Esophagus (tissue), 2 donors: ENCODE results near the gene MON1A. TPM values are rescaled to one million over a fixed set of nuclear protein-coding genes. Genes with fewer than 3 reads are reported as not detected.
A peak's percentile ranks its signal among the peaks of the same experiment; 100 is the strongest.

Experiments
- H3K27ac ChIP-seq, 2 donors: one replicate each; pipeline ENCODE4 v1.5.1; 2013; ENCODE audit warnings: low read depth in 2 of 2, mild to moderate bottlenecking in 2 of 2, inconsistent platforms in 1 of 2, low read length in 1 of 2, moderate library complexity in 1 of 2
- H3K27me3 ChIP-seq, 2 donors: one replicate each; pipeline ENCODE4 v1.6.1; 2013; ENCODE audit warnings: low read length in 2 of 2, control low read depth in 1 of 2, mild to moderate bottlenecking in 1 of 2; ENCODE audit not compliant: insufficient read depth in 2 of 2, control insufficient read depth in 1 of 2
- H3K36me3 ChIP-seq, 2 donors: one replicate each; pipeline ENCODE4 v1.6.1; 2013; ENCODE audit warnings: low read length in 1 of 2; ENCODE audit not compliant: control insufficient read depth in 2 of 2, insufficient read depth in 2 of 2
- H3K4me1 ChIP-seq, 2 donors: one replicate each; pipeline ENCODE4 v1.6.1; 2013; ENCODE audit warnings: low read length in 1 of 2; ENCODE audit not compliant: control insufficient read depth in 2 of 2, insufficient read depth in 2 of 2
- H3K4me3 ChIP-seq, 2 donors: one replicate each; pipeline ENCODE4 v1.5.1; 2013; ENCODE audit warnings: low read length in 2 of 2, mild to moderate bottlenecking in 2 of 2, low read depth in 1 of 2, moderate library complexity in 1 of 2
- H3K9me3 ChIP-seq, 2 donors: one replicate each; pipeline ENCODE4 v1.6.1; 2013; ENCODE audit warnings: mild to moderate bottlenecking in 2 of 2, low read depth in 1 of 2, low read length in 1 of 2, moderate library complexity in 1 of 2; ENCODE audit not compliant: control insufficient read depth in 2 of 2, insufficient read depth in 1 of 2
- WGBS, 2 donors: extraction: QIAGEN DNeasy Blood & Tissue Kit; methylation state at CpG; one replicate each; pipeline ENCODE4 v1.1.7; 2013; 5-methylcytosine and 5-hydroxymethylcytosine counted together
- polyA plus RNA-seq, 2 donors: library from polyadenylated mRNA; stranded (reverse); fragments of 200-250 nt; gene quantifications; one replicate each; pipeline ENCODE4 v1.2.3, GENCODE V29; 2013
- donor health status: healthy with polysubstance abuse.
- donor health status: Bipolar disorder and iron deficiency.

Gene MON1A
- polyA plus RNA-seq, 2 donors: 7.0 to 10.2 TPM

- Histone ChIP-seq H3K27me3 (no peaks in the 10 kb centered on the region), H3K36me3 (no peaks in the 10 kb centered on the region)
These were observed 50.9 kb downstream of the MON1A start for GRCh38 chr3:49878686-49879085.

GRCh38 chr3:49877716-49878115, 51.9 kb downstream of the MON1A start:
- Histone ChIP-seq H3K27ac (no peak overlapping the region), H3K9me3 (no peaks in the 10 kb centered on the region), H3K27me3 (no peaks in the 10 kb centered on the region), H3K4me3 (no peak overlapping the region), H3K36me3 (no peaks in the 10 kb centered on the region), H3K4me1 (peaks cover 0 to 6% of the 10 kb centered on the region in 2 donors)
- WGBS, 2 donors: 79% methylated on average over 2 of the region's 2 CpGs; no CpG with 5 or more reads in 1 of the 2 donors

More at GRCh38 chr3:49878686-49879085, 50.9 kb downstream of the MON1A start:
- Histone ChIP-seq H3K9me3 (no peaks in the 10 kb centered on the region), H3K4me1 (peaks cover 0 to 6% of the 10 kb centered on the region in 2 donors), H3K27ac (no peak overlapping the region), H3K4me3 (no peak overlapping the region)

GRCh38 chr3:49876567-49876966, 53.0 kb downstream of the MON1A start:
- Histone ChIP-seq H3K4me3 (no peak overlapping the region), H3K36me3 (no peaks in the 10 kb centered on the region), H3K27ac (no peak overlapping the region), H3K27me3 (no peaks in the 10 kb centered on the region), H3K4me1 (peaks cover 0 to 5% of the 10 kb centered on the region in 2 donors), H3K9me3 (no peaks in the 10 kb centered on the region)
- WGBS, 2 donors: 78 to 82% methylated on average over 5 of the region's 5 CpGs

GRCh38 chr3:49873623-49874022, 56.0 kb downstream of the MON1A start:
- no peaks in the 10 kb centered on the region for H3K36me3 ChIP-seq
- 85 to 86% methylated on average over 8 of the region's 8 CpGs for WGBS, 2 donors
- no peak overlapping the region for H3K4me3 ChIP-seq
- peaks cover 3% of the 10 kb centered on the region in 2 donors for H3K4me1 ChIP-seq
- no peak overlapping the region for H3K27ac ChIP-seq
- H3K27me3 ChIP-seq: peaks cover 0 to 3% of the 10 kb centered on the region in 2 donors
- no peaks in the 10 kb centered on the region for H3K9me3 ChIP-seq

- Histone ChIP-seq H3K9me3 (no peaks in the 10 kb centered on the region), H3K4me1 (peaks cover 3% of the 10 kb centered on the region in 2 donors), H3K36me3 (no peaks in the 10 kb centered on the region), H3K4me3 (no peak overlapping the region), H3K27ac (no peak overlapping the region), H3K27me3 (peaks cover 0 to 5% of the 10 kb centered on the region in 2 donors)
- 42 to 53% methylated on average over 4 of the region's 4 CpGs for whole genome bisulfite sequencing, 2 donors
These were observed 56.8 kb downstream of the MON1A start for GRCh38 chr3:49872801-49873281.

- H3K27me3 ChIP-seq: peaks cover 0 to 5% of the 10 kb centered on the region in 2 donors
- no peaks in the 10 kb centered on the region for H3K36me3 ChIP-seq
- WGBS, 2 donors: 61 to 71% methylated on average over 10 of the region's 10 CpGs
- peaks cover 3% of the 10 kb centered on the region in 2 donors for H3K4me1 ChIP-seq
- no peaks in the 10 kb centered on the region for H3K9me3 ChIP-seq
- H3K4me3 ChIP-seq: no peak overlapping the region
- no peak overlapping the region for H3K27ac ChIP-seq
These were observed 58.0 kb downstream of the MON1A start for GRCh38 chr3:49871531-49872153.

- peaks cover 0 to 5% of the 10 kb centered on the region in 2 donors for H3K27me3 ChIP-seq
- 2% methylated on average over 32 to 59 of the region's 59 CpGs for WGBS, 2 donors
These were observed 60.0 kb downstream of the MON1A start, which contains the start of gene CAMKV for GRCh38 chr3:49869525-49870126. Gene CAMKV, minus strand, starts transcription at chr3:49869906. Its CDS starts 7,518 bp downstream, at chr3:49862388.

GRCh38 chr3:49868862-49869466, 60.6 kb downstream of the MON1A start:
- no peaks in the 10 kb centered on the region for H3K9me3 ChIP-seq
- no peak overlapping the region for H3K4me3 ChIP-seq
- 4% methylated on average over 22 to 23 of the region's 23 CpGs for WGBS, 2 donors
- H3K4me1 ChIP-seq: peaks cover 3% of the 10 kb centered on the region in 2 donors
- H3K27ac ChIP-seq: no peak overlapping the region
- peaks cover 0 to 5% of the 10 kb centered on the region in 2 donors for H3K27me3 ChIP-seq
- H3K36me3 ChIP-seq: no peaks in the 10 kb centered on the region

More at GRCh38 chr3:49869525-49870126, 60.0 kb downstream of the MON1A start, which contains the start of gene CAMKV:
- Histone ChIP-seq H3K4me3 (peak within 1 kb of the TSS; percentile 23 to 24), H3K27ac (no peak within 1 kb of the TSS), H3K4me1 (peaks cover 3% of the 10 kb centered on the region in 2 donors), H3K9me3 (no peaks in the 10 kb centered on the region), H3K36me3 (no peaks in the 10 kb centered on the region)

GRCh38 chr3:49867871-49868321, 61.7 kb downstream of the MON1A start:
- Histone ChIP-seq H3K4me3 (no peak overlapping the region), H3K27ac (no peak overlapping the region), H3K4me1 (peaks cover 3% of the 10 kb centered on the region in 2 donors), H3K36me3 (no peaks in the 10 kb centered on the region), H3K27me3 (peaks cover 0 to 5% of the 10 kb centered on the region in 2 donors), H3K9me3 (no peaks in the 10 kb centered on the region)
- 24% methylated on average over 7 of the region's 7 CpGs for WGBS, 2 donors
